GM18526 (cell line): ENCODE data around the gene PSMD10.

Source experiments
- POLR2A ChIP-seq: IDR thresholded peaks from 3 replicates; pipeline ENCODE4 v1.6.1; 2011; ENCODE audit not compliant: insufficient read length; ENCODE audit errors: extremely low read depth

Gene PSMD10, protein sequence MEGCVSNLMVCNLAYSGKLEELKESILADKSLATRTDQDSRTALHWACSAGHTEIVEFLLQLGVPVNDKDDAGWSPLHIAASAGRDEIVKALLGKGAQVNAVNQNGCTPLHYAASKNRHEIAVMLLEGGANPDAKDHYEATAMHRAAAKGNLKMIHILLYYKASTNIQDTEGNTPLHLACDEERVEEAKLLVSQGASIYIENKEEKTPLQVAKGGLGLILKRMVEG

DNA sequence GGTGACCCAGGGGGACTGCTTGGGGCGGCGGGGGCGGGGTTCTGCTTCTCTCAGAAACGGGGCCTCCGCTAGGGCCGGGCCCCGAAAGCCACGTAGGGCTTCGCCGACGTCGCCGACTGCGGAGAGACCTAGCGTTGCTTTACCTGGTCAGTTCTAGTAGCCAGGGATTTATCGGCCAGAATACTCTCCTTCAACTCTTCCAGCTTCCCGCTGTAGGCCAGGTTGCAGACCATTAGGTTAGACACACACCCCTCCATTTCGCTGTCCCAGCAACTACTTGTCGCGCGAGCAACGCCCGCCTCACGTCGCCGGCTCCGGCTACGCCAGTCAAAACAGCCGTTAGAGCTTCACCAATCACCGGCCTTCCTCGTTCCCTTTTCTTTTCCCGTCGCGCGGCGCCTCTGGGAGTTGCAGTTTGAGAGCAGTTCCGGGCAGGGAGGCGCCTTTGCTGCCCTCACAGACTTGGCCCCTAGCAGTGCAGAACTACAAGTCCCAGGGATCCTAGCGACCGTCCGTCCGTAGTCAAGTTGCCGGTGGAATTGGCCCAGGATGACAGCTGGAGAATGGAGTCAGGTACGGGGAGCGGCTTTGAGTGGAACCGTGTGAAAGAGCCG is at the start of gene PSMD10, which contains the start of gene ATG4A:
TSS of gene PSMD10 (minus strand) at position 279 of the 614 bp plus-strand sequence. CDS start at position 257, 22 bp downstream.
TSS of gene ATG4A (plus strand) at position 515 of the 614 bp plus-strand sequence. CDS start at position 564, 49 bp downstream.
- peak; percentile 45 for TF ChIP-seq POLR2A

DNA sequence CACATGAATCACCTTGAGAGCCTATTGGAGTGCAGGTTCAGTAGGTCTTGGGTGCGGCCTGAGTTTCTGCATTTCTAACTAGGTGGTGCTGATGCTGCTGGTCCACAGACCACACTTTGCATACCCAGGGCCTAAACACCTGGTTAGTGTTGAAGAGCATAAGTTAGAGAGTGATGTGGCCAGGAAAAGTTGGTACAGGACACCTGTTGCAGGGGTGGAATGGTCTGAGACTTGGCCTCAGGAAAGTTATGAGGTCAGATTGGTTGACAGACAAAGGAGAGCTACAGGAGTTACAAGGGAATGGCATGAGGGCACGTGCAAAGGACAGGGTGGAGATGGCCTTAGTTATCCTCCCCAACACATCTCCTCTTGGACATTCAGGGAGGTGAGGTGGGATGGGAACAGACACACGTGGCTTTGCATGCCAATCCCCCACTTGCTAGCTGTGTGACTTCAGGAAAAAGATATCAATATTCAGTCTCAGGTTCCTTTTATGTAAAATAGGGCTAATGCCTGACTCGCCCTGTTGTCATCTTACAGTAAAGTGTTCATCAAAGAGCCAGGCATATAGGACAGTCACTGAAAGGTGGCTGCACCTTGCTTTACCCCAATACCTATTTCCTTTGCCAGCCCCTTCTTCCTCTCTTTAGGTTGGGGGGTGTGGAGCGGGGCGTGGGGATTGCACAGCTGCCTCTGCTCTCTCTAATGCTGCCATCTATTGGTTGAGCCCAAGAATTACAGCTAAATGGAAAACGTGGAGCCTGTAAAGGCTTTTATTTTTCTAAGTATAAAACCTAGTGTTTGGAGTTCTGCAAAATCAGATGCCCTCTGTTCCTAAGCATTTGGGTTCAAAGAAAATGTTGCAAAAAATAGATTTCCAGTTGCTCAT is 47.7 kb upstream of the PSMD10 start:
- no peak for TF ChIP-seq POLR2A

DNA sequence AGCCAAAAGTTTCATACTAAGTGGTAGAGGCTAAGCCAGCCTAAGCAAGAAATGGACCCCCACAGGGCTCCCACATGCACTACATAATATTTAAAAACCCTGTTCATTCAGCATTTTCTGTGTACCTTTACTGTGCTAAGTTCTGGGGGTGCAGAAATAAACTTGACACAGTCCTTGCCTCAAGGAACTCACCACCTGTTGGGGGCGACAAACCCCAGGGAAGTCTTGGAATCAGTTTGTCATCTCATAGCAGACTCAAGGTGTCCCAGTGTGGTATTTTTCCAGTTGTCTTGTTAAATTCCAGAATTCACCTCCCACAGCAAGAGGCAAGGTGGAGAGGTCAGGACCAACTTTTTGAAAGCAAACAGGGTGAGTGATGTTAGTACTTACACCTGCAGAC is 43.4 kb upstream of the PSMD10 start:
- TF ChIP-seq POLR2A: no peak

DNA sequence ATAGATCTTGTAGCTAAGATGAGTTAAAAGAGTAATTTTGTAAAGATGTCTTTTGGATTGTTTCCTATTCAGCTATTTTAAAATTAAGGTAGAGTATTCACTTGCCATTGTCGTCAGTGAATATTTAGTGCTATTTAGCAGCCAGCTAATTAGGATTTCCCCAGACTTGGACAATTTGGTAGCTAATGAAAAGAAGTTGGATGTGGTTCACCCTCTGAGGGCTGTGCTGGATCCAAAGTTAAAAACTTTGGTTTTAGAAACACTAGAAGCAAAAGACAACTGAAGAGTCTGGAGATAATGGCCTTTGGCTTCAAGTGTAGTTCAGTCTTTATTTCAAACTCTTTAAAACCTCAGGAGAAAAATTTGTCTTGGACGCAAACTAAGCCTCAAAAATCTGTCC is 41.5 kb upstream of the PSMD10 start:
- no peak for TF ChIP-seq POLR2A

DNA sequence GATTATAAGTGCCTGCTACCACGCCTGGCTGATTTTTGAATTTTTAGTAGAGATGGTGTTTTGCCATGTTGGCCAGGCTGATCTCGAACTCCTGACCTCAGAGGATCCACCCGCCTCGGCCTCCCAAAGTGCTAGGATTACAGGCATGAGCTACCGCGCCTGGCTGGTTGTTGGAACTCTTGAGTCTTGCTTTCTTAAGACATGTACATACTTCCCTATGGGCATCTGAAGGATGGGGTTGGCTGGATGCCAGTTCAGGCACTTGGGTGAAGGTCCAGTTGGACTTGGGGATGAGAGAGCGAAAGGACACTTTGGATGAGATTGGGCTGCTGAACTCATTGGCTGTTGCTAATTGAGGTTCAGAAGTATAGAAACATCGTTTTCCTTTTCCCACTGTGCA is 40.7 kb upstream of the PSMD10 start:
- no peak for TF ChIP-seq POLR2A

DNA sequence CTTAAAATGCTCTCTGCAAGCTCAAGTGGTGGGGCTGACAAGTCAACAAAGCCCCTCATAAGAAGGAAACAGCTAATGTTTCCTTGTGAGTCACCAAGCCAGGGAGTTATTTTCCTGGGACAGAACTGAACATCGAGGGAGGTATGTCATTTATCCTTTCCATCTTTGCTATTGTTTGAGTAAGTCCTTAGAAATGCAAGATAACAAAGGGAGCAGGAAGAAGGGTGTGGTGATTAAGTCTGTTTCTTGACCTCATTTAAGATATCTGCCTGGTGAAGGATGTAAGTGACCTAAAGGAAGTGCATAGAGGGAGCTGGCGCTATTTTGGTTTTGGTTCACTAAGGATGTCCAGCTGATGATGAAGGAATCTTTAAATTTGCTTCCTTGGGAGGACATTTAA is 40.1 kb upstream of the PSMD10 start:
- no peak for TF ChIP-seq POLR2A

DNA sequence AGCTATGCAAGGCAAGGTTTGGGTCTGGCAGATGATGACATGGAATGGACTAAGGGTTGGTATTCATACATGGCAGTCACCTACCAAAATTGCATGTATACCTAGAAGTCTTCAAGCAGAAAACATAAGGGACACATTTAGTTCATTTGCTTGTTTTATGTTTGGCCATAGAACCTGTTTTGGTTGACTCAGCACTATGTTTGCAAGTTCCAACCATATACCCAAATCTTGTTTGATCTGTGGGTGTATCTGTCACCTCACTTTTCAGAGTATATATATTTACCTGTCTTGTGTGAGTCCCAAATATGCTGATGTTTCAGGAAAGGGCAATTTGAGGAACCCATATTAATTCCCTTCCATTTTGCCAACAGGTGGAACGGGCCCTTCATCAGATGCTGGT is 39.5 kb upstream of the PSMD10 start:
- no peak for TF ChIP-seq POLR2A

DNA sequence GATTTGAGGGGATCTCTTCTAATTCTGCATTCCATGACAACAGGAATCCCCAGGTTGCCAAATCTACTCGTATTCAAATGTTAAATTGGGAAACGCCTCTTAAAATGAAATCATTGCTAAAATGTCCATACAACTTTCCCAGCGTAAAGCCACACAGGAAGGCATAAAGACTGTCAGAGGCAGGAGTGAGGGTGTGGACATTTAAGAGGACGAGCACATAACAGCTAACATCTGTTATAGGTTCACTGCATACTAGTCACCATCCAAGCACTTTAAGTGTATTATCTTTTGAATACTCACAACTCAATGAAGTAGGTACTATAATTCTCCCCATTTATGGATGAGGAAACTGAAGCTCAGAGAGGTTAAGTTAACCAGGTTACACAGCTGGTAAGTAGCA is 35.8 kb upstream of the PSMD10 start:
- TF ChIP-seq POLR2A: no peak

DNA sequence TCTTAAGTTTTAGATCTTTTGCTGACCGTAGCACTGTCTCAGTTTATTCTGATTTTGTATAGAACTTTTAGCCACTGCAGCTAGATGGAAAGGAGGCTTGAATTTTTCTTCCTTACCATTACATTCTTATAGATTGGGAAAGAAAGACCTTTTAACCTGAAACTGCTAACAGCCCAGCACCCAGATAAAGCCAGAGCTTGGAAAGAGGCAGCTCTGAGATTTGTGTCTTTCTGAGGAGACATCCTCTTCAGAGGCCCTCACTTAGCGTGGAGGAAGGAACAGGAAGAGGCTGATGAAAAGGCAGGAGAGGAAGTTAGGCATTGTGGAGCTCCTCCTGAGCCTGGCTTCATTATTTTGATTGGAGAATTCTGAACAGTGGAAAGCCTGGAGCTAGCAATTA is 35.3 kb upstream of the PSMD10 start:
- TF ChIP-seq POLR2A: no peak

DNA sequence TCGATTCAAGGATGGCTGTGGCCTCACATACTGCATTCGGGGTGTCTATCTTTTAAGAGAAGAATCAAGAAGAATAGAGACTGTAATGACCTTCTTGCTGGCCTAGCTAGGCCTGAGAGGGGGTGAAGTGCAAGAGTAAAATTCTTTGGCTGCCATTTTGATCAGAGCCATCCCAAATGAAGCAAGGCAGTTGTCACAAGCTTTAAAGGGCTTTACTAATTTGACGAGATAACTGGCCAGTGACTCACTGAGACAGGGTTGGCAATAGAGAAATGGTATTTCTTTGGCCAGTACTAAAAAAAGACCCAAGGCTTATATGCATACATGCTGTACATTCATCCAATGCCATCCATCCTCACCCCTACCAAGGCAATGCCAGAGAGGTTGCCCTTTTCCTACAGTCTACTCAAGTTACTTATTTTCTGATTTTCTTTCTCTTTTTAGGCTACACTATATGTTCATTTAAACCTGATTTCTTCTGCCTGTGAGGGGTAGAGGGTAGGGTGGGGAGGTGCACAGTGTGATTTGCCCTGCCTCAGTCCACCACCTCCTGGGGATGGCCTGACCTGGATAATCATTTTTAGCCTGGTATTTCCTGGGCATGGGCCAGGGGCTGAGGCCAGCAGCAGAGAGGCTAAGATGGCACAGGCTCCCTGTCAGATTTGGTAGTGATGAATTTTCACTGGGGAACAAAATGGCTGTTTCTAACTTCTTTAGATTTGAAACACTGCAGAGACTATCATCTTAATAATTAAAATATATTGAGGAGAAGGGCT is 32.4 kb upstream of the PSMD10 start:
- TF ChIP-seq POLR2A: no peak

DNA sequence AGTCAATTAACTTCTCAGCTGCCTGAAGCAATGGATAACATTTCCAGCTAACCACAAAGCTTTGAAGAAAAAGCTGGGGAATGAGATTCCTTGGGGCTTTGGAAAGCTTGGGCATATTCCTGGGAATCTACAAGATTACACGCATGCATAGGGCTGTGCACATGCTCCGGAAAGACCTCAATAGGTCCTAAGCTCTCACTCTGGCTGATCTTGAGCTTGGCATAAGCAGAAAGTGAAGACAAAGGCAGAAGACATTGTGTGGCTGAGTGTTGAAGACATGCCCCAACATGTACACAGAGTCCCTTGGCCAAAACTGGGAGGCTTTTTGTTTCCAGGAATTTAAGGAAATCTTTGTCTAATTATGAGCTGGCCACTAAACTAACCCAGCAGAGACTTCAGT is 31.4 kb upstream of the PSMD10 start:
- no peak for TF ChIP-seq POLR2A

DNA sequence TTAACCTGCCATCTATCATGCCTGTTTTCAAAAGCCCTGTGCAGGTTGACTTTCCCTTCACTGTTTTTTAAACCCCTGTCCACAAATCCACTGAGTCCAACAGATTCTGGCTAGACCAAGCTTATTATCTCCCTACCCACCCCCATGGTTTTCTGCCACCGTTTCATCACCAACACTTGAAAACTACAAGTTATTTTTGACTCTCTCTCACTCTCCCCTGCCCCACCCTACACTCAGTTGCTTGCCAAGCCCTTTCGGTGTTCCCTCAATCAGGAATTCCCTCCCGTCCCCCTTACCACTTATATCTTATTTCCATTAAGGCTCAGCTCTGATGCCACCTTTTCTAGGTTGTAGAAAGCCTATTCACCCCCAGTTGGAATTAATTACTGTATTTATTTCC is 29.9 kb upstream of the PSMD10 start:
- no peak for TF ChIP-seq POLR2A

DNA sequence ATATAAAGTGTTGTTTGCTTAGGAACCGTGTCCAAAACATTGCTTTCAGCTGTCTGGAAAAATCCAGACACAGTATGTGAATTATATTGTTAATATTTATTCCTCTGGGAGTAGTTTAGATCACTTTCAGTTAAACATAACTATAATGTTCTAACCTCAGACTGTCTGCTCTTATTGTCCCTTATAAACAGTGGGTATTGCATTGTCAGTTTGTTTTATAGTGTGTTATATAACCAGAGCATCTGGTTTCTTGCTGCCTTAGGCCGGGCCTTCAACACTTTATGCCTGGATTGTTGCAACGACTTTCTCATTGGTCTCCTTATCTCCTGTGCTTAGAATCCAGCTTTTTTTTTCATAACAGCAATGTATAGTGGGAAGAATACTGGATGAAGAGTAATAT is 26.6 kb upstream of the PSMD10 start:
- TF ChIP-seq POLR2A: no peak

DNA sequence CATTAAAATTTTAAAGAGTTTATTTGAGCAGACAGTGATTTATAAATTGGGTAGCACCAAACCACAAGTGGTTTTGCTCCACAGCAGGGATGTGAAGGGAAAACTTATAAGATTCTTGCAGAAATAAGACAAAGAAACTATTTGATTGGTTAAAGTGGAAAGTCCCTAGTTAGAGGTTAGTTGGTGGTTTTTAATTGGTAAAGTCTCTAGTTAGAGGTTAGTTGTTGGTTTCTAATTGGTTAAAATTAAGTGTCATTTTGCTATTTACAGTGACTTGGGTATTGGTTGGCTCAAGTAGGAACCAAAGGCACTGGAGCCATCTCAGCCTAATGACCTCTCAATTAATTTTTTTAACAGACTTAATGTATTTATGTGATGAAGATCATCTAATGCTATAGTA is 23.2 kb upstream of the PSMD10 start:
- TF ChIP-seq POLR2A: no peak

DNA sequence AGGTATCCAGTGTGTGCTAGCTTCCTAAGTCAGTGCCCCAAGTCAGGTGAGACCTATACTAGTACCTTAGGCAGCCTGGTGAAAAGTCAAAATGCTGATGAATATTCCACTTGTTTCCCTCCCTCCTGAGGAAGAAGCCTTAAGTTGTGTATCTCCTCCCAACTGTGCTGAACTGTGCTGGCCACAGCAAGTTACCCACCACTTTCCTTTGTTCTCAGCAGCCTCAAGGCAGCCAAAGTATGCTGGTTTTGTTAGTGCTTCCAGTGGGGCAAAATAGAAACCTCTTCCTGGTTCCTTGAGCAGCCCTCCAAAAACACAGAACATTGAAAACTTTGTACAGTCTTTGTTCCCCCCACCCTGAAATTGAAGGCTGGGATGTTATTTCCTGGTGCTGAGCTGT is 14.1 kb upstream of the PSMD10 start:
- TF ChIP-seq POLR2A: no peak
